Mesenteric fat pad (tissue), 1 donor: ENCODE data around the gene PRSS53. TPM values are rescaled to one million over a fixed set of nuclear protein-coding genes. Genes with fewer than 3 reads are reported as not detected.

ENCODE experiments used
- DNase-seq: peaks from one replicate; pipeline ENCODE4 v3.0.0-alpha.2; 2020; ENCODE audit warnings: low spot score
- total RNA-seq: library from RNA; stranded (reverse); fragmentation: NEBNext Ultra II Directional; extraction: Animal tissue kit (Norgen Biotek cat#: 25700); gene quantifications from one replicate; pipeline ENCODE4 v1.2.1, GENCODE V29; 2021
- donor health status: DM: yes; HTN: yes; CAD: no.

Gene PRSS53
- total RNA-seq, 1 donor from 2014 or later, result 1.2 TPM

DNA sequence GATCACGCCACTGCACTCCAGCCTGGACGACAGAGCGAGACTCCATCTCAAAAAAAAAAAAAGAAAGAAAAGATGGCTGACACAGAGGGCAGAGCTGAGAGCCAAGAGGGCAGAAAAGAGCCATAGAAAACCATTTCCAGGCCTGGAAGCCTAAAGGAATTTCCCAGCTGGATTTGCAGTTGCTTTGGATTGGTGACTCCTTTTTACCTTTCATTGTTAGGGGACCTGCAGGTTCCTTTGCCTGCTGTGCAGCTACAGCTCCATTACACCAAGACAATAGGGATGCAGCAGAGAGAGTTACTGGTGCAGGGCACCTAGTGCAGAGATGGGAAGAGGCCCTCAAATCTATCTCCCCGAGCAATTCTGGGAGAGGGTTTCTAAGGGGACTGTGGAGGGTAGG lies 33.1 kb downstream of the PRSS53 start:
- DNase-seq, result no peak

- no peak for DNase-seq
Measured at GRCh38 chr16:31052114-31052513, 36.6 kb downstream of the PRSS53 start.

DNA sequence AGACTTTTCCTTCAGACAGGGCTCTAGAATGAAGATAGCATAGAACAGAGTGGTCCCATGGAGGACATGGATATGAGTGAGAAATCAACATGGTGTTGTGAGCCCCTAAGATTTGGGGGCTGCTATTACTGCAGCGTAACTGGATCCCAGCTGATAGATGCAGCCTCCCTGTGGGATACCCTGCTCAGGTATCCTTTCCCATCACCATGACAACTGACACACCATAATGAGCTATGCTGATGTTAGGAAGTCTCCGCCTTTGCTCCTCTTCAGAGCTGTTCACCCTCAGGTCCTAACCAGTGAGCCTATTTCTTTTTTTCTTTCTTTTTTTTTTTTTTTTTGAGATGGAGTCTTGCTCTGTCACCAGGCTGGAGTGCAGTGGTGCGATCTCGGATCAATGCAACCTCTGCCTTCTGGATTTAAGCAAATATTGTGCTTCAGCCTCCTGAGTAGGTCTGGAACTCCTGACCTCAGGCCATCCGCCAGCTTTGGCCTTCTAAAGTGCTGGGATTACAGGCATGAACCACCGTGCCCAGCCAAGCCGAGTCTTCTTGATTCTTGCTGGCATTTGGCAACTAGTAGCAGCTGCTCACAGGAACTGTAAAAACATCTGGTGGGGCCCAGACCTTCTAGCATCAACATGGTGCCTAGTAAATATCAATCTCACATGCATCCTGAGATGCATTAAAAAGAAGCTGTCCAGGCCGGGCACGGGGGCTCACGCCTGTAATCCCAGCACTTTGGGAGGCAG lies 38.3 kb downstream of the PRSS53 start:
- DNase-seq, result no peak

DNA sequence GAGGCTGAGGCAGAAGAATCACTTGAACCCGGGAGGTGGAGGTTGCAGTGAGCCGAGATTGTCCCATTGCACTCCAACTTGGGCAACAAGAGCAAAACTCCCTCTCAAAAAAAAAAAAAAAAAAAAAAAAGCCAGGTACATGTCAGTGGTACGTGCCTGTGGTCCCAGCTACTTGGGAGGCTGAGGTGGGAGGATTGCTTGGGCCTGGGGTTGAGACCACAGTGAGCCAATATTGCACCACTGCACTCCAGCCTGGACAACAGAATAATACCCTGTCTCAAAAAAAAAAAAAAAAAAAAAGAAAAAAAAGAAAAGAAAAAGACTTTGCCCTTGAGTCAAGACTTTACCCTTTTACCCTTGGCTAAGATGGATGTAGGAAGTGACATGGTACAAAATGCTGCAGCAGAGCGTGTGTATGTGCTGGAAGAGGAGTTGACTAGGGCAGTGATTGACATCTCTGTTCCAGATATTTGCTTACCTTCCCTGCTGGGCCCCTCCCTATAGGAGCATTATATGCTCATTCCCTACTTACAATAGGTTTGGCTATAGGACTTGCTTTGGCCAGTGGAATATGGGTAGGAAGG lies 44.8 kb downstream of the PRSS53 start:
- DNase-seq, result no peak

DNA sequence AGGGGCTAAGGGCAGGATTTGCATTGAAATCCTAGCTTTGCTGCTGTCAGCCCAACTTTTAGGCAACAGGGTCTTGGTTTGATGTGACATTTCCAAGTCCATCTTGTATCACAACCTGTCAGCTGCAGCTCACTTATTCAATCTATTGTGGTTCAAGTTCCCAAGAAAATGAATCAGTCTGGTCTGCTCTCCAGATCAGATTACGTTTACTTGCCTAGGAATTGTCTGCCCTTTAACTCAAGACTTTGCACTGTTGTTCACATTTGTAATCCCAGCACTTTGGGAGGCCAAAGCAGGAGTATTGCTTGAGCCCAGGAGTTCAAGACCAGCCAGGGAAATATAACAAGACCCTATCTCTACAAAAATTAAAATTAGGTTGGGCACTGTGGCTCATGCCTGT lies 45.4 kb downstream of the PRSS53 start:
- no peak for DNase-seq

DNA sequence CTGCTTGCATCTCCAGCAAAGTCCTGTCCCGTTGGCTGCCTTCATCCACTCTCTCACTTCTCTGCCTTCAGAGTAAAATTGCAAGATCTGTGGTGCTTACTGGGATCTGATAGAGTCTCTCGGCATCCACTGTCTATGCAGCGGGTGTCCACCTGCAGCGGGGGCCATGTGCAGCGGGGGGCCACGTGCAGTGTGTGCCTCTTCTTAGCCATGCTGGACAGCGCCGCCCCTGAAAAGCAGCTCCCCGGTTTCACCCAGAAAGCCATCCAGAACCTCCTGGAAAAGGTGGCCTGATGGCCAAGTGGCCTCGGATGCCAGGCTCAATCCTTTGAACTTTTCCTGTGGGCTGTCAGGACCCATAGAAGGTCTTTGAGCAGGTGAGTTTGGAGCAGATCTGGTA lies 45.9 kb downstream of the PRSS53 start:
- DNase-seq, result no peak

DNA sequence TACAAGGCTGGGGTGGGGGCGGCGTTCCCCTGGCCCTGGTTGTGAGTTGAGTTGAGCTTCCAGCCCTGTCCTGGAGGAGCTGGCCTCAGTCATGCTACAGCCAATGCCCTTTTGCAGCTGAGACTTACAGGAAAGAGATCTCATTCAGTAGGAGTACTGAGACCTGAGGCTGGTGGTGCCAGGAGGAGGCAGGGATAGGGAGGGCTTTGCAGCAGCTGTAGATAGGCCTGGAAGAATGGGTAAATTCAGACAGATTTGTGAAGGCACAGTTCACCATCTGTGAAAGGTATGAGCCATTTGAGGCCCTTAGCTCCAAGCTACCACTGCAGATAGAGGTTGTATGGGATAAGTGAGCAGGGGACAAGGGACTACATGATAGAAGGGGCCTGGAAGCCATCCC lies 49.8 kb downstream of the PRSS53 start:
- no peak for DNase-seq

DNA sequence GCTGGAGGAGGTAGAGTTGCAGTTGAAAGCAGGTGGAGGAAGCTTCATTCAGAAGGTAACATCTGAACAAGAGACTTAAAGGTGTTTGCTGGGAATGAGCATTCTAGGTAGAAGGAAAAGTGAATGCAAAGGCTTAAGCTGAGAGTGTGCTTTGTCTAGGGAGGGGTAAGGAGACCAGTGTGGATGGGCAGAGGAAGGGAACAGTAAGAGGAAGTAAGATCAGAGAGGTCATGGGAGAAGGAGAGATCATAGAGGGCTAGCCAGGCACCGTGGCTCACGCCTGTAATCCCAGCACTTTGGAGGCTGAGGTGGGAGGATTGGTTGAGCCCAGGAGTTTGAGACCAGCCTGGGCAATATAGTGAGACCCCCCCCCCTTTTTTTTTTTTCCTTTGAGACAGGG lies 52.1 kb downstream of the PRSS53 start:
- DNase-seq, result no peak

- peak; percentile 96 for DNase-seq
Measured at GRCh38 chr16:31033709-31034492, 54.8 kb downstream of the PRSS53 start.

Other genes starting within 250 kb of the PRSS53 start
- gene BCL7C, start 194.9 kb downstream of the PRSS53 start, total RNA-seq, result 21.3 TPM
- 4.9 TPM for gene CTF1, start 192.3 kb downstream of the PRSS53 start, total RNA-seq
- 11.4 TPM for gene FBXL19, start 165.4 kb downstream of the PRSS53 start, total RNA-seq
- 17.9 TPM for gene ORAI3, start 139.9 kb downstream of the PRSS53 start, total RNA-seq
- 18.5 TPM for gene SETD1A, start 131.2 kb downstream of the PRSS53 start, total RNA-seq
- gene HSD3B7, start 103.7 kb downstream of the PRSS53 start, total RNA-seq, result 51.1 TPM
- gene STX1B, start 78.3 kb downstream of the PRSS53 start, total RNA-seq, result 1.5 TPM
- gene STX4, start 55.4 kb downstream of the PRSS53 start, total RNA-seq, result 111 TPM
- gene ZNF668, start 14.7 kb downstream of the PRSS53 start, total RNA-seq, result 13.3 TPM
- gene ZNF646, start 14.5 kb downstream of the PRSS53 start, total RNA-seq, result 11.9 TPM
- gene VKORC1, start 5.9 kb upstream of the PRSS53 start, total RNA-seq, result 59.6 TPM
- 42.2 TPM for gene BCKDK, start 19.4 kb upstream of the PRSS53 start, total RNA-seq
- 49.5 TPM for gene KAT8, start 28.7 kb upstream of the PRSS53 start, total RNA-seq
- gene PRSS8, start 46.8 kb upstream of the PRSS53 start, total RNA-seq, result 0.51 TPM
- gene PRSS36, start 61.1 kb upstream of the PRSS53 start, total RNA-seq, result 9.8 TPM
- gene FUS, start 91.2 kb upstream of the PRSS53 start, total RNA-seq, result 224 TPM
- gene PYCARD, start 113.8 kb upstream of the PRSS53 start, total RNA-seq, result 22.4 TPM
- gene TRIM72, start 125.2 kb upstream of the PRSS53 start, total RNA-seq, result 0.03 TPM
- not detected for gene PYDC1, start 128.2 kb upstream of the PRSS53 start, total RNA-seq
- gene ITGAM, start 171.0 kb upstream of the PRSS53 start, total RNA-seq, result 35.1 TPM